HG02678 (cell line): ENCODE measurements around the gene FBXO46.
"Not testable (repeated sequence)": the region's sequence is repeated elsewhere in the genome, so short reads cannot be mapped to it uniquely, and the experiment has no call there.

ENCODE experiments used
- ATAC-seq: cut with Tn5 transposase; IDR thresholded peaks from one replicate; pipeline ENCODE4 v1.9.1; 2021; ENCODE audit warnings: mild to moderate bottlenecking, moderate library complexity; ENCODE audit not compliant: unreplicated experiment

Gene FBXO46

GRCh38 chr19:45691516-45692186 lies 39.0 kb downstream of the FBXO46 start, which contains the start of gene SNRPD2:
Gene SNRPD2, minus strand, starts transcription at chr19:45691953. Its CDS starts 65 bp downstream, at chr19:45691888.
- ATAC-seq: peak; percentile 53

GRCh38 chr19:45687599-45687998 lies 43.1 kb downstream of the FBXO46 start:
- ATAC-seq: no peak

GRCh38 chr19:45685045-45685444 lies 45.7 kb downstream of the FBXO46 start:
- ATAC-seq: not testable (repeated sequence)

GRCh38 chr19:45682908-45683307 lies 47.8 kb downstream of the FBXO46 start:
- ATAC-seq: no peak

GRCh38 chr19:45682117-45682516 lies 48.6 kb downstream of the FBXO46 start:
- ATAC-seq: no peak

- peak; percentile 78 for ATAC-seq
Observed at GRCh38 chr19:45681391-45682015, 49.2 kb downstream of the FBXO46 start.

GRCh38 chr19:45677351-45678230 lies 53.1 kb downstream of the FBXO46 start:
- no peak for ATAC-seq

GRCh38 chr19:45676851-45677263 lies 53.8 kb downstream of the FBXO46 start:
- ATAC-seq: no peak

GRCh38 chr19:45674946-45675345 lies 55.8 kb downstream of the FBXO46 start:
- no peak for ATAC-seq

- ATAC-seq: peak; percentile 57
Observed at GRCh38 chr19:45670670-45671453, 59.8 kb downstream of the FBXO46 start.

GRCh38 chr19:45668342-45668871 lies 62.3 kb downstream of the FBXO46 start:
- no peak for ATAC-seq

- ATAC-seq: no peak
Observed at GRCh38 chr19:45667620-45668341, 62.9 kb downstream of the FBXO46 start, which contains the start of gene GIPR. Gene GIPR, plus strand, starts transcription at chr19:45668221. Its CDS starts 1,300 bp downstream, at chr19:45669521.

- no peak for ATAC-seq
Observed at GRCh38 chr19:45664575-45664974, 66.1 kb downstream of the FBXO46 start.

GRCh38 chr19:45663800-45664199 lies 66.9 kb downstream of the FBXO46 start:
- ATAC-seq: no peak

GRCh38 chr19:45660636-45661035 lies 70.1 kb downstream of the FBXO46 start:
- ATAC-seq: no peak
